ENCODE data around the gene TMEM233.

Gene TMEM233

DNA sequence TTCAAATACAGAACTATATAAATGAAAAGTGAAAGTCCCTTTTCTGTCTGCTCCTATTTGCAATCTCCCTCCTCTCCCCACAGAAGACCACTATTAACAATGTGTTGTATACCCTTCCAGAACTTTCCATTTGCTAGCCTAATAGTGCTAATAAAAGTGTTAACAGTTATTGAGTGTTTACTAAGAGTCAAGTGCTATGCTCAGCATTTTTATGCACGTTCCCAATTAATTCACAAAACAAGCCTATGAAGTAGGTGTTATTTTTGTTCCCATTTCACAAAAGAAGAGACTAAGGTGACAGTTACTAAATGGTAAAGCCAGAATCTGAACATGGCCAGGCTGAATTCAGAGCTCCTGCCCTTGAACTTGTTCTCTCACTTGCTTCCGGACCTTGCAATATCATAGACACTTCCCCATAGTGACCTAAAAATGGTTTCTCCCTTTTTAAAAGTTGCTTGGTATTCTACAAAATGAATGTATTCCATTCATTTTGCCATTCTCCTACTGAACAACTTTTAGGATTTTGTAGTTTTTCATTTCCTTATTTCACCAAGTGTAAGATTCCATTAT is 72.7 kb downstream of the TMEM233 start:
- H3K4me3 ChIP-seq (ENCODE audit: low read length), result no peak overlapping the region
- TF ChIP-seq, protein P1, sequence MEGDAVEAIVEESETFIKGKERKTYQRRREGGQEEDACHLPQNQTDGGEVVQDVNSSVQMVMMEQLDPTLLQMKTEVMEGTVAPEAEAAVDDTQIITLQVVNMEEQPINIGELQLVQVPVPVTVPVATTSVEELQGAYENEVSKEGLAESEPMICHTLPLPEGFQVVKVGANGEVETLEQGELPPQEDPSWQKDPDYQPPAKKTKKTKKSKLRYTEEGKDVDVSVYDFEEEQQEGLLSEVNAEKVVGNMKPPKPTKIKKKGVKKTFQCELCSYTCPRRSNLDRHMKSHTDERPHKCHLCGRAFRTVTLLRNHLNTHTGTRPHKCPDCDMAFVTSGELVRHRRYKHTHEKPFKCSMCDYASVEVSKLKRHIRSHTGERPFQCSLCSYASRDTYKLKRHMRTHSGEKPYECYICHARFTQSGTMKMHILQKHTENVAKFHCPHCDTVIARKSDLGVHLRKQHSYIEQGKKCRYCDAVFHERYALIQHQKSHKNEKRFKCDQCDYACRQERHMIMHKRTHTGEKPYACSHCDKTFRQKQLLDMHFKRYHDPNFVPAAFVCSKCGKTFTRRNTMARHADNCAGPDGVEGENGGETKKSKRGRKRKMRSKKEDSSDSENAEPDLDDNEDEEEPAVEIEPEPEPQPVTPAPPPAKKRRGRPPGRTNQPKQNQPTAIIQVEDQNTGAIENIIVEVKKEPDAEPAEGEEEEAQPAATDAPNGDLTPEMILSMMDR (conservative IDR thresholded peaks at IDR 0.05; ENCODE audit: low read depth, low read length), result no peak
- DNase-seq (ENCODE audit: low read depth), result no peak

DNA sequence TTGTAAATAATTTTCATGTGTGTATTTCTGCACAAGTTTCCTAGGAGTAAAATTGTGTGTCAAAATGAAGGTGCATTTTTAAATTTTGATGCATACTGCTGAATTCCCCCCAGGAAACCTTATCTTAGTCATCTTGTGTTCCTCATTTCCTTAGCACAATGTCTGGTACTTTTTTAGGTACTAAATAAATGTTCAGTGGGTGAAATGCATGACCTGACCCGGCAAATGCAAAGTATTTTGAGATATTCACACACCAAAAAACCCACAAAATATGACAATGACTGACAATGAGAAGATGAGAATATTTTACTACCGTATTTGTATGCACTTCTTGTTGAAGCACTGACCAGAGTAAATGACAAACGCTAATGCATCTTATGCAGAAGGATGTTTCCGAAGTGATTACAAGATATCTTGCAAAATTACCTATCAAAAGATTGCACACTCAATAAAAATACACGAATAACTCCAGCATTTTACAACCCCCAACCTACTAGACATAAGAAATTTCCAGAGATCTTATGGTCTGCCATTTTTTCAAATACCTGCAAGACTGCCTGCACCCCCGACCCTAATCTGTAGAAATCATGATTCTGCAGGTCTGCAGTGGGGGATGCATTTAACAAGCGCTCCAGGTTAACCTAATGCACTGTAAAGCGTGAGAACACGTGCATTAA is 73.5 kb downstream of the TMEM233 start:
- no peak for DNase-seq (ENCODE audit: low read depth)
- TF ChIP-seq, protein P1 (conservative IDR thresholded peaks at IDR 0.05; ENCODE audit: low read depth, low read length), result no peak
- peak overlapping the region; percentile 33 for H3K4me3 ChIP-seq (ENCODE audit: low read length)

- peak within 1 kb of the TSS; percentile 98 for H3K4me3 ChIP-seq (ENCODE audit: low read length)
Observed at GRCh38 chr12:119667577-119668323, 74.2 kb downstream of the TMEM233 start, which contains the start of gene PRKAB1. Gene PRKAB1 (plus strand): TSS chr12:119668133. CDS start chr12:119668245, 112 bp downstream.

GRCh38 chr12:119668324-119668841 is 74.8 kb downstream of the TMEM233 start:
- TF ChIP-seq, protein P1 (conservative IDR thresholded peaks at IDR 0.05; ENCODE audit: low read depth, low read length), result no peak
- DNase-seq (ENCODE audit: low read depth), result no peak
- H3K4me3 ChIP-seq (ENCODE audit: low read length), result peak overlapping the region; percentile 98

More at GRCh38 chr12:119667577-119668323, 74.2 kb downstream of the TMEM233 start, which contains the start of gene PRKAB1:
- TF ChIP-seq, protein P1 (conservative IDR thresholded peaks at IDR 0.05; ENCODE audit: low read depth, low read length), result peak; percentile 80
- DNase-seq (ENCODE audit: low read depth), result peak; percentile 90

DNA sequence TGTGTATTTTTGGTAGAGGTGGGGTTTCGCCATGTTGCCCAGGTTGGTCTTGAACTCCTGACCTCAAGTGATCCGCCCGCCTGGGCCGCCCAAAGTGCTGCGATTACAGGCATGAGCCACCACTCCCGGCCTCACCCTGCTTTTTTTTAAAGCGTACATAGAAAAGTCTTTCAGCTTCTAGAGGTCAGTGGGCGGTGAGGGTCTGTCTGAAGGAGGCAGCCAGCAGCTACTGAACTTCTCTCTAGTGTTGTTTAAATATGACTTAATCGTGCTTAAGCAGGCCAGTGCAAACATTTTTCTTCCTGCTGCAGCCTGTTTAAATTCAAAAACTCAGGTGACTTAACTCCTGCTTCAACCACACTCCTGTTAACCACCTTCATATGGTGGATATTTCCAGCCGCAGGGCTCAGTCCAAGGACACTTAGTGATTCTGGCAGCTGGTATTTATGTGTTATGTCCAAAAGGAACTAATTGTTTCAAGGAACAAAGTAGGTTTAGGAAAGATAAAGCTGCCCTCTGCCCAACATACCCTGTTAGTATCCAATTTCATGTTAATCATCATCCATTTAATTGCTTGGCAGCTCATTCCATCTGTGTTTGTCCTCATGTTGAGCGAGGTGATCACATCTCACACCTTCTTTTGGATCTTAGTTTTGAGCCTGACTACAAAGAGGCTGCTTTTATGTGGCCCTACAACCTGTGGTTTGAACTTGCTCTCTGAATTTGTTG is 76.3 kb downstream of the TMEM233 start:
- TF ChIP-seq, protein P1 (conservative IDR thresholded peaks at IDR 0.05; ENCODE audit: low read depth, low read length), result no peak
- no peak overlapping the region for H3K4me3 ChIP-seq (ENCODE audit: low read length)

GRCh38 chr12:119671070-119671469 is 77.5 kb downstream of the TMEM233 start:
- H3K4me3 ChIP-seq (ENCODE audit: low read length), result no peak overlapping the region
- TF ChIP-seq, protein P1 (conservative IDR thresholded peaks at IDR 0.05; ENCODE audit: low read depth, low read length), result no peak
- no peak for DNase-seq (ENCODE audit: low read depth)

More for the DNA sequence above, 76.3 kb downstream of the TMEM233 start:
- DNase-seq (ENCODE audit: low read depth), result no peak

Data from retinal pigment epithelial cell (primary cell).